Endodermal cell (in vitro differentiated cells): Measurements from ENCODE around the gene SLC6A11. TPM values are rescaled to one million over a fixed set of nuclear protein-coding genes. Genes with fewer than 3 reads are reported as not detected.

ENCODE experiments used
- DNase-seq: peaks from one replicate; pipeline ENCODE4 v3.0.0-alpha.2; 2017
- H3K27ac ChIP-seq: 2 replicates; pipeline ENCODE4 v1.5.1; 2013; ENCODE audit warnings: mild to moderate bottlenecking, low read depth, low read length, moderate library complexity
- H3K27me3 ChIP-seq: 2 replicates; pipeline ENCODE4 v1.6.1; 2013; ENCODE audit warnings: mild to moderate bottlenecking, low read length, moderate library complexity; ENCODE audit not compliant: insufficient read depth, control insufficient read depth, poor library complexity, severe bottlenecking
- H3K36me3 ChIP-seq: 2 replicates; pipeline ENCODE4 v1.7.0; 2013; ENCODE audit warnings: mild to moderate bottlenecking, low read length, moderate library complexity; ENCODE audit not compliant: control insufficient read depth, insufficient read depth
- H3K4me1 ChIP-seq: one replicate; pipeline ENCODE4 v1.7.0; 2013; ENCODE audit warnings: low read length; ENCODE audit not compliant: control insufficient read depth, insufficient read depth
- H3K4me3 ChIP-seq: 2 replicates; pipeline ENCODE4 v1.5.1; 2013; ENCODE audit warnings: mild to moderate bottlenecking, low read length, moderate library complexity
- H3K9ac ChIP-seq: 2 replicates; pipeline ENCODE4 v1.6.1; 2013; ENCODE audit warnings: mild to moderate bottlenecking, low read length, moderate library complexity; ENCODE audit not compliant: poor library complexity, severe bottlenecking; ENCODE audit errors: extremely low read depth
- H3K9me3 ChIP-seq: 2 replicates; pipeline ENCODE4 v1.6.1; 2013; ENCODE audit warnings: mild to moderate bottlenecking, low read length, moderate library complexity; ENCODE audit not compliant: control insufficient read depth
- H3K27ac Mint-ChIP-seq: 2 replicates; pipeline ENCODE4 v1.8.0; 2020; ENCODE audit warnings: mixed read lengths
- H3K27me3 Mint-ChIP-seq: 2 replicates; pipeline ENCODE4 v1.8.0; 2021; ENCODE audit warnings: mild to moderate bottlenecking, mixed read lengths; ENCODE audit not compliant: insufficient read depth
- H3K36me3 Mint-ChIP-seq: 2 replicates; pipeline ENCODE4 v1.8.0; 2020; ENCODE audit warnings: low read depth, mixed read lengths
- H3K4me1 Mint-ChIP-seq: 2 replicates; pipeline ENCODE4 v1.8.0; 2020; ENCODE audit warnings: mixed read lengths
- H3K4me3 Mint-ChIP-seq: 2 replicates; pipeline ENCODE4 v1.8.0; 2020; ENCODE audit warnings: mild to moderate bottlenecking, moderate library complexity, mixed read lengths
- H3K9me3 Mint-ChIP-seq: 2 replicates; pipeline ENCODE4 v1.8.0; 2020; ENCODE audit warnings: mild to moderate bottlenecking, mixed read lengths
- CTCF ChIP-seq: fragments of 200-600 bp; sonication (generic); conservative IDR thresholded peaks from 2 replicates; pipeline ENCODE4 v1.5.0; 2021; ENCODE audit warnings: antibody characterized with exemption, mild to moderate bottlenecking
- WGBS, 2 experiments: methylation state at CpG; one replicate each; pipeline versions ENCODE4 v1.1.5 to v1.1.7; 2013; ENCODE audit warnings: missing lambda C conversion rate in 2 of 2, mixed read lengths in 1 of 2; ENCODE audit not compliant: insufficient coverage in 1 of 2, insufficient read length in 1 of 2; 5-methylcytosine and 5-hydroxymethylcytosine counted together
- total RNA-seq, 2 donors: library from RNA; stranded (reverse); fragmentation: NEBNext Ultra II Directional in 1 of 2; extraction: Animal tissue kit (Norgen Biotek cat#: 25700) in 1 of 2; gene quantifications; 2 replicates in 1 of 2; 3 replicates in 1 of 2; pipeline ENCODE4 v1.2.1, GENCODE V29; 2021

SLC6A11 gene
- total RNA-seq, 2 donors from 2014 or later = 0.27 to 0.73 TPM

- no peaks in the 10 kb centered on the region for H3K27me3 ChIP-seq
- H3K9ac ChIP-seq = no peak overlapping the region
- DNase-seq = no peak
- no peaks in the 10 kb centered on the region for H3K36me3 ChIP-seq
- WGBS, 2 experiments = 83% methylated on average over 3 to 4 of the region's 4 CpGs
- H3K9me3 ChIP-seq = no peaks in the 10 kb centered on the region
- H3K4me1 ChIP-seq = no peaks in the 10 kb centered on the region
- no peak overlapping the region for H3K27ac ChIP-seq
- Mint-ChIP-seq H3K4me3 (no peak overlapping the region), H3K27ac (no peak overlapping the region), H3K36me3 (no peaks in the 10 kb centered on the region), H3K27me3 (peaks cover 5% of the 10 kb centered on the region), H3K4me1 (no peaks in the 10 kb centered on the region), H3K9me3 (no peaks in the 10 kb centered on the region)
- no peak overlapping the region for H3K4me3 ChIP-seq
- no peak for TF ChIP-seq CTCF
These were observed 111.5 kb downstream of the SLC6A11 start for GRCh38 chr3:10927551-10927950.

GRCh38 chr3:10928407-10928960, 112.5 kb downstream of the SLC6A11 start:
- Histone ChIP-seq H3K4me1 (no peaks in the 10 kb centered on the region), H3K36me3 (no peaks in the 10 kb centered on the region), H3K9ac (no peak overlapping the region), H3K27ac (no peak overlapping the region), H3K4me3 (no peak overlapping the region), H3K9me3 (no peaks in the 10 kb centered on the region), H3K27me3 (no peaks in the 10 kb centered on the region)
- no peaks in the 10 kb centered on the region for H3K36me3 Mint-ChIP-seq
- 70 to 80% methylated on average over 5 to 9 of the region's 9 CpGs for WGBS, 2 experiments
- H3K27me3 Mint-ChIP-seq = peaks cover 5% of the 10 kb centered on the region
- TF ChIP-seq CTCF = no peak
- peak; percentile 41 for DNase-seq
- no peaks in the 10 kb centered on the region for H3K4me1 Mint-ChIP-seq
- H3K4me3 Mint-ChIP-seq = no peak overlapping the region
- no peak overlapping the region for H3K27ac Mint-ChIP-seq
- no peaks in the 10 kb centered on the region for H3K9me3 Mint-ChIP-seq

- H3K4me1 Mint-ChIP-seq = no peaks in the 10 kb centered on the region
- no peak overlapping the region for H3K4me3 Mint-ChIP-seq
- H3K27ac Mint-ChIP-seq = no peak overlapping the region
- Histone ChIP-seq H3K4me3 (no peak overlapping the region), H3K9ac (no peak overlapping the region), H3K9me3 (no peaks in the 10 kb centered on the region), H3K36me3 (no peaks in the 10 kb centered on the region), H3K27ac (no peak overlapping the region), H3K27me3 (no peaks in the 10 kb centered on the region), H3K4me1 (no peaks in the 10 kb centered on the region)
- H3K36me3 Mint-ChIP-seq = no peaks in the 10 kb centered on the region
- peak; percentile 27 for DNase-seq
- H3K9me3 Mint-ChIP-seq = no peaks in the 10 kb centered on the region
- WGBS, 2 experiments = 92% methylated on average over 11 to 17 of the region's 17 CpGs
- no peak for TF ChIP-seq CTCF
- H3K27me3 Mint-ChIP-seq = peaks cover 5% of the 10 kb centered on the region
These were observed 113.0 kb downstream of the SLC6A11 start for GRCh38 chr3:10928961-10929471.
